GM15510 (cell line): ENCODE results near the gene CDH8.

Experiments
- POLR2A ChIP-seq: IDR thresholded peaks from 3 replicates; pipeline ENCODE4 v1.6.1; 2011; ENCODE audit warnings: borderline replicate concordance; ENCODE audit not compliant: insufficient read length; ENCODE audit errors: extremely low read depth

The CDH8 gene

DNA sequence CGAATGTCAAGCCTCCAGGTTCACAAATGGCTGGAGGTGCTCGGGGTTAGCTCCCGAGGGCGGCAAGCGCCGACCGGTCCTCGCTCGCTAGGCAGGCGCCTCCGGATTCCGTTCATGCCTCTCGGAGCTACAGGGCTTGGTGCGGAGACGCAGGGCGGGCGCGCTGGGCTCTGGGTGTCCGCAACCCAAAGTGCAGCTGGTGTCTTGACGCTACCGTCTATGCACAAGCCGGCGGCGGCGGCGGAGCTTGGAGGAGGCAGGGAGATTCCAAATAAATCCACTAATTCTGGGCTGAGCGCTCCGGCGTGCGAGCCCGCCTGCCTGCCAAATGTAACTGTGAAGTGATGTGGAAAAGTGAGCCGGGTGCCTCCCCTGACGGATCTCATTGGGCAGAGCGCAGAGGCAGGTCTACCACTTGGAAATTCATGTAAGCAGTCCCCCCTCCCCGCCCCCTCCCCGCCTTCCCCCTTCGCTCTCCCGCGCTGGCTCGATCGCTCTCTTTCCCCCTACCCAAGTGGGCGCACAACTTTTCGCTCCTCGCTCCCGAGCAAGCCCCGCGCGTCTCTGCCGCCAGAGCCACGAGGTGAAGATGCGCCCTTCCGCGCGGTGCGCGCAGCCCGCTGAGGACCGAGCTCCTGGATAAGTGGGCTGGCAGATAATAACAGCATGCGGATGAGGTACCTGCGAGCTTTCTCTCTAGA, at the start of gene CDH8:
CDH8 (minus strand) TSS at position 338 of the 701 bp plus-strand sequence. CDS start 15,035 bp downstream, outside the sequence.
- no peak for TF ChIP-seq POLR2A

DNA sequence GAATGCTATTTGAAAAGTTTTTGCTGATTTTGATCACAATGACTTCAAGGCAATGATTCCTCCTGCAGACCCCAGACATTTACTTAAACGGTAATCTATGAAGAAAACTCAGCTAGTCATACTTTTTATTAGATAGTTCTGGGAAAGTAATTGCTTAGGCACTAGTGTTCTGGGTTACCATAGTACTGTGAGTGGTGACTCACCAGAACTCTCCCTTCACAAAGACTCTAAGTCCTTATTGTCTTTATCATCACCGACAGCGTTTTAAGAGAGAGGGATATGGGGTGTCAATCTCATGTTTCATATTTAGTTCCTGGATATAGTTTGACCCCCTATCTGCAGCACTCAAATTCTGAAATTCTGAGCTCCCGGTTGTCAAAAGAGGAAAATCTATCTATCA, 43.0 kb upstream of the CDH8 start:
- TF ChIP-seq POLR2A = no peak

- TF ChIP-seq POLR2A = no peak
These were observed 41.8 kb upstream of the CDH8 start for GRCh38 chr16:62077998-62078397.

DNA sequence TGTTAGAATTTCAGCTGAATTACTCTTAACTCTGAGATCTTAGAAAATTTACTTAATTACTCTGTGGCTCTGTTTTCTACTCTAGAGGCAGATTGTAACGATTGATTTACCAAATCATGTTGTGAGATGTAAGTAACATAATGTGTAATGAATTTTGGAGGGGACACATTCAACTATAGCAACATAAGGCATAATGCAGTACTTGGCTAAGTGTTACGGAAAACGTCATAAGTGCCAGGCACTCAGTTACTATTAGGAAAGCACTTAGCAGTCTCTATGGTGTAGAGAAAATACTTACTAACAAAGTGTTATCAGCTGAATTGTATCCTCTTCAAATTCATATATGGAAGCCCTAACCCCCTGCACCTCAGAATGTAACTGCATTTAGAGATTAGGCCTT, 40.6 kb upstream of the CDH8 start:
- no peak for TF ChIP-seq POLR2A

- no peak for TF ChIP-seq POLR2A
These were observed 32.5 kb upstream of the CDH8 start for GRCh38 chr16:62068747-62069146.

GRCh38 chr16:62067981-62068380, 31.7 kb upstream of the CDH8 start:
- TF ChIP-seq POLR2A = no peak

DNA sequence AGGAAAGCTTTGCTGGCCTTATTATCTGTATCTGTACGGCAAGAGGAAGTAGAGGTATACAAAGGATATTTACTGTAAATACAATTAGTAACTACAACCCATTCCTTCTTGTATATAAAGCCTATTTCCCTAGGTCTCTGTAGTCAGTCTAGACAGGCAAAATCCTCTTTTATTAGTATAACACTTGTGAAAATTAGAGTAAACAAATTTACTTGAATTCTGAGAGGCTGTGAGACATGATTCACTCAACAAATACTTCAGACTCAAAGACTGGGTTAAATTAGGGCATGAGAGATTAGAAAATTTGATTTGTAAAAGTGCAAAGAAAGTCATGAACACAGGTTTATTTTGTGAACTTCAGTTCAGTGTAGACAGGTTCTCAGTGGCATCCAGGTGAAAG, 30.9 kb upstream of the CDH8 start:
- no peak for TF ChIP-seq POLR2A

- no peak for TF ChIP-seq POLR2A
These were observed 30.5 kb upstream of the CDH8 start for GRCh38 chr16:62066747-62067146.

DNA sequence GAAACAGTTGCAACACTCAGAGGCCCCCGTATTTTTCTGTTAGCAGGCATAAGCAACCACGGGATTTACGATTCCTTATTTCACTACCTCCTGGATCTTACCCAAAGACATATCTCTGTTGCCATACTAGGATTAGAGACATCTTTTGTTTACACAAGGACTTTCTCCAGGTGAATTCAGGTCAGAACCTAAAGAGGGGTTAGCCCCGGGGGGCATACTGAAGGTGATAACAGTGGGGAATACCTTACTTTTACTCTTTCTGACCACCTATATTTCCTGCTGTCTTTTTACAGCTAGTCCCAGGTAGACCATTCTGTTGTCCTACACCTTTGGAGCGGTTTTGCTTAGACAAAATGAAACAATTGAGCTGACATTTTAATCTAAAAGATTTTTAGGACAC, 27.9 kb upstream of the CDH8 start:
- no peak for TF ChIP-seq POLR2A

DNA sequence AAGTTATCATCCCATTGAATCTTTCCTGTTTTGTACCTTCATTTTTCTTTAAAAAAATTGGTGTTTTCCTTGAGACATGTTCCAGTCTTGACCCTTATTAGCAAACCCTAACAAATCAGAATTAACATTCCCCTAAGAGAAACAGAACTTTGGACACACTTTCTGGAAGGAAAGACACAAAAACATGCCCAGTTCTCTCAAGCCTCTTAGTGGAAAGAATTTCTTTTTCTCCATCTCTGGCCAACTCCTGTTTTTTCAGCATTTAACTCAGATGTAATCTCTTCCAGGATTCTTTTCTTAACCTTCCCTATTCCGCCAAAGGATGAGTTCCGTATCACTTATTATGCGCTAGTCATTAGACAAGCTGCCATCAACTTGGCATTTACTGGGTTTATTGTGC, 23.9 kb upstream of the CDH8 start:
- TF ChIP-seq POLR2A = no peak

DNA sequence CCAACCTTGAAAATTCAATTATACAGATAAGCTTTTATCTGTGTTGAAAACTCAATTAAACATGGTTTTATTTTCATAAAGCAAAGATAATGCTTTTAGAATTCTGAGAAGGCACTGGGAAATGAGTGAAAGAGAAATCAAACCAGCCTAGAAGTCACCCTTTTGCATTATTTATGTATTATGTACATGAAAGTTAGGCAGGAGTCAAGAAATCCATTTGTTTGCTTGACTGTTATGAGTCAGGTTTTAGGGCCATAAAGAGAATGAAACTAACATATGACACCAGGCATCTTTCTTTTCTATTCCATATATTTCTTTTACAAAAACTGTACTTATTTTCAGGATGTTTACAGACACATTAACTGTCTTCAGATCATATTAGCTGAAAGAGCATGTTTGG, 23.3 kb upstream of the CDH8 start:
- TF ChIP-seq POLR2A = no peak

DNA sequence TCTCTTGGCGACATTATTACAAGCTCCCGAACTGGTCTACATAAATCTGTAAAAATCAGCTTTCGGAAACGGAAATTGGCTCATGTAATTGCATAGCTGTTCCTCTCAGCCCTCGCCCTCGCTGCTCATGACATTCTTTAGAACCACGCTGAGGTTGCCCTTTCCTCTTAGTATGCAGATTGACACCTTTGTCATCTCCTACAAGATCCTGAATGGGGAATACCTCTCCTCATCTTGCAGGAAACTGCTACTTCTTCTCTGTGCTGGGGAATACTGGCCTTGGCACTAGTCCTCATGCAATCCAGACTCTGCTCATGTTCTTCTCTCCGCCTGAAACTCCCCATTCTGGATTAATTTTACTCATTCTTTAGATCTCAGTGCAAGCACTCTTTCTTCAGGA, 22.2 kb upstream of the CDH8 start:
- no peak for TF ChIP-seq POLR2A

- TF ChIP-seq POLR2A = no peak
These were observed 15.7 kb upstream of the CDH8 start for GRCh38 chr16:62051942-62052341.

GRCh38 chr16:62050793-62051192, 14.6 kb upstream of the CDH8 start:
- TF ChIP-seq POLR2A = no peak

DNA sequence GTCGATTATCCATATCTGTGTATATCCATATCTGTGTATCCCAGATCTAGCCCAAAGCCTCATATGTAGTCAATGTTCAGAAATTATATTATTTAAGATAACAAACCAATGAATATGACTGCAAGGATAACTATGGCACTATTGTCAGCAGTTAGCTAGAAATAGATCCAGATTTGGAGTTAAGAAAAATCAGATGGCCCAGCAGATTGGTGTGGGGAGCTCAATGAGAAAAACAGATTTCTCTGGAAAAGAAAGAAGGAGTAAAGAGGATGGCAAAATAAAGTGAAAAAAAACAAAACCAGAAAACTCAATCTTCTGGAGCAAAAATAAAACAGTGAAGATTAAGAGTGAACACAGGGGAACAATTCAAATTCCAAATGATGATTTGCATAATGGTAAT, 10.6 kb upstream of the CDH8 start:
- TF ChIP-seq POLR2A = no peak

DNA sequence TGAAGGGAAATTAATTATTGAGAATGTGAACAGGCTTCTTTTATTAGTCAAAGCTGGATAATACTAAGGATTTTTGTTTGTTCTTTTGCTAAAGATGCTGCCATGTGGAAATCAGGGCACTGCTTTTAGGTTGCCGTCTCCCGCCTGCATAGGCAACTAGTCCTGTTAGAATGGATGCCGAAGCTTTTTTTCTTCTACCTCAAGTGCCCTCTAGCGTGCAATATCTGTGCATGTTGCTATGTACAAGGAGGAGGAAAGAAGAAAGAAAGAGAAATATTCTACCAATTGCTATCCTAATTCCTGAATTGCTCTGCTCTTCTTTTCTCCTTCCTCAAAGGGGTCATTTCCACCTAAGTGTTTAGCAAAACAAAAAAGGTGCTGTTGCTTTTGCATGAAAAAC, 5.2 kb upstream of the CDH8 start:
- no peak for TF ChIP-seq POLR2A

- no peak for TF ChIP-seq POLR2A
These were observed 2.4 kb upstream of the CDH8 start for GRCh38 chr16:62038646-62039045.
